GM12878 (cell line): Measurements from ENCODE around the gene VCX3B. TPM values are rescaled to one million over a fixed set of nuclear protein-coding genes. Genes with fewer than 3 reads are reported as not detected.

ENCODE experiments used
- ATAC-seq: fragments of 200-7000 bp; cut with Tn5 transposase; 3 replicates; pipeline ENCODE4 v1.9.1; 2020; ENCODE audit warnings: mild to moderate bottlenecking, moderate library complexity
- BruUV-seq: library from RNA; stranded (reverse); fragments of 400-500 nt; replicated peaks from 2 replicates; lab custom pipeline; 2021; lab: Mats Ljungman, UMichigan
- CTCF ChIA-PET: fragments of 300-600 bp; sonication (Branson Sonifier 250); formaldehyde crosslinking; extraction: SDS; loops from one replicate; lab custom pipeline; 2021; ENCODE audit warnings: inconsistent platforms; lab: Yijun Ruan, JAX
- POLR2A ChIA-PET: fragments of 350-600 bp; formaldehyde crosslinking; extraction: SDS; loops from one replicate; lab custom pipeline; 2021; ENCODE audit warnings: inconsistent platforms; lab: Charles Lee
- RAD21 ChIA-PET: fragments of 300-600 bp; sonication (Branson Sonifier 250); formaldehyde crosslinking; loops from one replicate; lab custom pipeline; 2023; ENCODE audit warnings: antibody characterized with exemption; ENCODE audit not compliant: unreplicated experiment; lab: Charles Lee
- SMC1A ChIA-PET: fragments of 300-600 bp; sonication (Branson Sonifier 250); formaldehyde crosslinking; loops from one replicate; lab custom pipeline; 2023; ENCODE audit not compliant: unreplicated experiment, uncharacterized antibody; lab: Charles Lee
- DNase-seq: peaks from one replicate; pipeline ENCODE4 v3.0.0-alpha.2; 2011; ENCODE audit warnings: low read depth, low spot score
- FAIRE-seq: peaks from 3 replicates; lab custom pipeline; 2011; peaks lifted over from hg19 to GRCh38; lab: Jason Lieb, UNC
- H2AFZ ChIP-seq: 2 replicates; pipeline ENCODE4 v1.6.0; 2011; ENCODE audit warnings: low read depth, low read length, control low read depth; ENCODE audit not compliant: control insufficient read depth
- H3K27ac ChIP-seq: 2 replicates; pipeline ENCODE4 v1.5.1; 2011; ENCODE audit warnings: control low read depth; ENCODE audit not compliant: control insufficient read depth, insufficient read depth
- H3K27me3 ChIP-seq, 2 experiments: replicated peaks in 1 of 2; 2 replicates each; pipeline versions ENCODE4 v1.6.0 to v1.6.1; 2011; ENCODE audit warnings: low read length in 1 of 2; ENCODE audit not compliant: control insufficient read depth in 2 of 2, insufficient read depth in 2 of 2
- H3K36me3 ChIP-seq, 2 experiments: 2 replicates each; pipeline ENCODE4 v1.5.1; 2011; ENCODE audit warnings: low read length in 1 of 2; ENCODE audit not compliant: control insufficient read depth in 2 of 2, insufficient read depth in 2 of 2
- H3K4me1 ChIP-seq: 2 replicates; pipeline ENCODE4 v1.6.1; 2011; ENCODE audit warnings: mild to moderate bottlenecking, low read length, moderate library complexity, mixed read lengths; ENCODE audit not compliant: control insufficient read depth, insufficient read depth
- H3K4me2 ChIP-seq: 2 replicates; pipeline ENCODE4 v1.6.0; 2011; ENCODE audit warnings: control low read depth; ENCODE audit not compliant: control insufficient read depth, insufficient read depth
- H3K4me3 ChIP-seq: fragments of 200-600 bp; sonication (generic); 2 replicates; pipeline ENCODE4 v1.5.1; 2016
- H3K79me2 ChIP-seq: 2 replicates; pipeline ENCODE4 v1.6.0; 2011; ENCODE audit warnings: low read length; ENCODE audit not compliant: control insufficient read depth, insufficient read depth
- H3K9ac ChIP-seq: 2 replicates; pipeline ENCODE4 v1.8.0; 2011; ENCODE audit warnings: low read length, control low read depth, mixed read lengths; ENCODE audit not compliant: control insufficient read depth, insufficient read depth
- H3K9me3 ChIP-seq: replicated peaks from 3 replicates; pipeline ENCODE4 v1.5.1; 2011; ENCODE audit warnings: mild to moderate bottlenecking, low read length; ENCODE audit not compliant: control insufficient read depth, insufficient read depth
- H4K20me1 ChIP-seq: 2 replicates; pipeline ENCODE4 v1.6.0; 2011; ENCODE audit not compliant: control insufficient read depth, insufficient read depth
- BCL11A ChIP-seq: IDR thresholded peaks from 2 replicates; pipeline ENCODE4 v1.6.1; 2011; ENCODE audit warnings: low read depth, low read length
- CBFB ChIP-seq: IDR thresholded peaks from 2 replicates; pipeline ENCODE4 v1.6.1; 2016; ENCODE audit warnings: antibody characterized with exemption, low read depth
- MYC ChIP-seq: IDR thresholded peaks from 2 replicates; pipeline ENCODE4 v1.6.1; 2011; ENCODE audit warnings: mild to moderate bottlenecking, low read length, moderate library complexity, inconsistent platforms; ENCODE audit not compliant: insufficient read depth, insufficient replicate concordance, insufficient read length, severe bottlenecking
- RELA ChIP-seq: fragments of 450-650 bp; IDR thresholded peaks from 2 replicates; pipeline ENCODE4 v1.8.0; 2014; ENCODE audit warnings: borderline replicate concordance; ENCODE audit not compliant: partially characterized antibody
- TBL1XR1 ChIP-seq: IDR thresholded peaks from 2 replicates; pipeline ENCODE4 v1.6.1; 2012; ENCODE audit warnings: low read depth, low read length, improper control_type of control experiment
- USF1 ChIP-seq: IDR thresholded peaks from 2 replicates; pipeline ENCODE4 v1.6.1; 2011; ENCODE audit warnings: borderline replicate concordance, low read depth, mild to moderate bottlenecking, moderate library complexity, mixed read lengths, low read length; ENCODE audit not compliant: insufficient read depth; ENCODE audit errors: extremely low read length
- in situ Hi-C: fragments of 300-500 bp; cut with MboI; formaldehyde crosslinking; loops from 9 replicates; pipeline ENCODE4 v1.14.3; 2018; ENCODE audit warnings: mixed read lengths
- intact Hi-C: fragments of 100-400 bp; cut with micrococcal nuclease; formaldehyde crosslinking; loops from one replicate; pipeline ENCODE4 v1.14.2; 2022; ENCODE audit not compliant: unreplicated experiment
- polyA plus RNA-seq, 11 experiments: library from polyadenylated mRNA; depleted of rRNA in 4 of 11; unstranded in 6 of 11; stranded (reverse) in 5 of 11; fragments of >200 nt; fragmentation: Nextera tagmentation in 4 of 11; fragmentation: Illumina TruSeq in 1 of 11; extraction: Ambion mirVana in 4 of 11; extraction: Trizol in 1 of 11; gene quantifications; 1 replicate in 1 of 11; 2 replicates in 10 of 11; pipeline versions ENCODE4 v1.2.1 to v1.2.3, GENCODE V29; 2011 to 2016; ENCODE audit warnings: inconsistent platforms in 2 of 11, missing spikeins in 2 of 11, low read depth in 1 of 11
- total RNA-seq, 4 experiments: library from RNA; depleted of rRNA in 3 of 4; stranded (reverse); fragments of >200 nt in 3 of 4; fragmentation: Illumina TruSeq in 1 of 4; extraction: Trizol in 1 of 4; gene quantifications; 2 replicates each; pipeline versions ENCODE4 v1.2.1 to v1.2.3, GENCODE V29; 2013 to 2021
- TF ChIP-seq, protein P1 (sequence below): fragments of 450-650 bp; formaldehyde crosslinking; IDR thresholded peaks from 2 replicates; pipeline ENCODE4 v1.4.0; 2022; ENCODE audit warnings: mild to moderate bottlenecking, moderate library complexity

Gene VCX3B
- total and polyA plus RNA-seq, 10 of the 15 experiments (the other 5 are each of a cell fraction or from before 2014, with no cell fraction given) = 0.06 to 0.11 TPM; not detected in 8

- ATAC-seq (no peak), DNase-seq (no peak)
- SMC1A ChIA-PET = no interaction called here
Observed at GRCh38 chrX:8462488-8462887, 2.1 kb upstream of the VCX3B start.

More at GRCh38 chrX:8462488-8462887, 2.1 kb upstream of the VCX3B start:
- Histone ChIP-seq H3K36me3 (no peaks in the 10 kb centered on the region), H3K4me2 (no peak overlapping the region), H4K20me1 (no peaks in the 10 kb centered on the region), H3K27me3 (no peaks in the 10 kb centered on the region), H2AFZ (no peak overlapping the region), H3K79me2 (no peaks in the 10 kb centered on the region), H3K4me1 (no peaks in the 10 kb centered on the region), H3K9me3 (no peaks in the 10 kb centered on the region), H3K4me3 (no peak overlapping the region), H3K9ac (no peak overlapping the region), H3K27ac (no peak overlapping the region)
- BruUV-seq = no TSS peak
- intact Hi-C loops (no loop called here), in situ Hi-C loops (no loop called here)
- FAIRE-seq = no peak
- ChIA-PET RAD21 (no interaction called here), POLR2A (no interaction called here), CTCF (no interaction called here)
- TF ChIP-seq BCL11A = no peak
- no peak for TF ChIP-seq TBL1XR1
- TF ChIP-seq RELA = no peak
- TF ChIP-seq MYC = no peak
- TF ChIP-seq, protein P1, sequence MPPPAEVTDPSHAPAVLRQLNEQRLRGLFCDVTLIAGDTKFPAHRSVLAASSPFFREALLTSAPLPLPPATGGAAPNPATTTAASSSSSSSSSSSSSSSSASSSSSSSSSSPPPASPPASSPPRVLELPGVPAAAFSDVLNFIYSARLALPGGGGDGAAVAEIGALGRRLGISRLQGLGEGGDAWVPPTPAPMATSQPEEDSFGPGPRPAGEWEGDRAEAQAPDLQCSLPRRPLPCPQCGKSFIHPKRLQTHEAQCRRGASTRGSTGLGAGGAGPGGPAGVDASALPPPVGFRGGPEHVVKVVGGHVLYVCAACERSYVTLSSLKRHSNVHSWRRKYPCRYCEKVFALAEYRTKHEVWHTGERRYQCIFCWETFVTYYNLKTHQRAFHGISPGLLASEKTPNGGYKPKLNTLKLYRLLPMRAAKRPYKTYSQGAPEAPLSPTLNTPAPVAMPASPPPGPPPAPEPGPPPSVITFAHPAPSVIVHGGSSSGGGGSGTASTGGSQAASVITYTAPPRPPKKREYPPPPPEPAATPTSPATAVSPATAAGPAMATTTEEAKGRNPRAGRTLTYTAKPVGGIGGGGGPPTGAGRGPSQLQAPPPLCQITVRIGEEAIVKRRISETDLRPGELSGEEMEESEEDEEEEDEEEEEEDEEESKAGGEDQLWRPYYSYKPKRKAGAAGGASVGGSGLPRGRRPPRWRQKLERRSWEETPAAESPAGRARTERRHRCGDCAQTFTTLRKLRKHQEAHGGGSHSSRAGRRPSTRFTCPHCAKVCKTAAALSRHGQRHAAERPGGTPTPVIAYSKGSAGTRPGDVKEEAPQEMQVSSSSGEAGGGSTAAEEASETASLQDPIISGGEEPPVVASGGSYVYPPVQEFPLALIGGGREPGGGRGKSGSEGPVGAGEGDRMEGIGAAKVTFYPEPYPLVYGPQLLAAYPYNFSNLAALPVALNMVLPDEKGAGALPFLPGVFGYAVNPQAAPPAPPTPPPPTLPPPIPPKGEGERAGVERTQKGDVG (CRISPR knock-in tag) = no peak
- TF ChIP-seq CBFB = no peak
- TF ChIP-seq USF1 = no peak
